IMR-90 (cell line): Measurements from ENCODE around the gene GARIN5A. TPM values are rescaled to one million over a fixed set of nuclear protein-coding genes. Genes with fewer than 3 reads are reported as not detected.

Source experiments
- ATAC-seq: fragments of 200-7000 bp; cut with Tn5 transposase; 2 replicates; pipeline ENCODE4 v1.9.1; 2020; ENCODE audit warnings: low read depth, mild to moderate bottlenecking, moderate library complexity
- BruUV-seq: library from RNA; stranded (reverse); fragments of 400-500 nt; replicated peaks from 2 replicates; lab custom pipeline; 2021; lab: Mats Ljungman, UMichigan
- CTCF ChIA-PET: fragments of 300-600 bp; formaldehyde crosslinking; extraction: SDS; loops from one replicate; lab custom pipeline; 2021; ENCODE audit warnings: antibody characterized with exemption; lab: Yijun Ruan, JAX
- POLR2A ChIA-PET: fragments of 300-600 bp; sonication (Branson Sonifier 250); formaldehyde crosslinking; loops from one replicate; lab custom pipeline; 2022; ENCODE audit warnings: antibody characterized with exemption; ENCODE audit not compliant: unreplicated experiment; lab: Charles Lee
- DNase-seq: peaks from one replicate; pipeline ENCODE4 v3.0.0; 2013
- H2AFZ ChIP-seq: replicated peaks from 2 replicates; pipeline ENCODE3; 2013; ENCODE audit warnings: low read length, mild to moderate bottlenecking; ENCODE audit not compliant: poor library complexity
- H2AK5ac ChIP-seq: 2 replicates; pipeline ENCODE4 v1.6.1; 2013; ENCODE audit warnings: low read depth, low read length, inconsistent platforms
- H2AK9ac ChIP-seq: replicated peaks from 2 replicates; pipeline ENCODE3; 2013; ENCODE audit warnings: mild to moderate bottlenecking, low read depth, low read length, moderate library complexity; ENCODE audit not compliant: poor library complexity
- H2BK120ac ChIP-seq: 2 replicates; pipeline ENCODE4 v1.6.1; 2013; ENCODE audit warnings: low read depth, low read length, inconsistent platforms
- H2BK15ac ChIP-seq: 3 replicates; pipeline ENCODE4 v1.6.1; 2013; ENCODE audit warnings: low read depth, low read length, inconsistent platforms
- H2BK20ac ChIP-seq: 2 replicates; pipeline ENCODE4 v1.6.1; 2013; ENCODE audit warnings: low read depth, mild to moderate bottlenecking, inconsistent platforms, low read length, moderate library complexity
- H2BK5ac ChIP-seq: 2 replicates; pipeline ENCODE4 v1.6.1; 2013; ENCODE audit warnings: mild to moderate bottlenecking, low read depth, low read length, inconsistent platforms; ENCODE audit not compliant: poor library complexity, severe bottlenecking
- H3K14ac ChIP-seq: replicated peaks from 2 replicates; pipeline ENCODE4 v1.6.1; 2013; ENCODE audit warnings: low read depth, low read length, inconsistent platforms
- H3K18ac ChIP-seq: 2 replicates; pipeline ENCODE4 v1.6.1; 2013; ENCODE audit warnings: low read depth, low read length, control low read depth
- H3K23ac ChIP-seq: 2 replicates; pipeline ENCODE4 v1.6.1; 2013; ENCODE audit warnings: low read depth, low read length, inconsistent platforms
- H3K27ac ChIP-seq: 2 replicates; pipeline ENCODE4 v1.5.1; 2013; ENCODE audit warnings: mild to moderate bottlenecking, control low read depth, low read length; ENCODE audit not compliant: insufficient read depth
- H3K27me3 ChIP-seq: 2 replicates; pipeline ENCODE4 v1.6.1; 2013; ENCODE audit warnings: low read length; ENCODE audit not compliant: control insufficient read depth, insufficient read depth
- H3K36me3 ChIP-seq: 2 replicates; pipeline ENCODE4 v1.6.1; 2013; ENCODE audit warnings: low read length, mixed read lengths; ENCODE audit not compliant: control insufficient read depth, insufficient read depth
- H3K4ac ChIP-seq: 2 replicates; pipeline ENCODE4 v1.6.1; 2013; ENCODE audit warnings: low read depth, low read length, inconsistent platforms
- H3K4me1 ChIP-seq: 2 replicates; pipeline ENCODE4 v1.6.1; 2013; ENCODE audit warnings: low read length, mixed read lengths; ENCODE audit not compliant: control insufficient read depth, insufficient read depth
- H3K4me2 ChIP-seq: 2 replicates; pipeline ENCODE4 v1.6.1; 2013; ENCODE audit warnings: low read depth, mild to moderate bottlenecking, control low read depth, low read length, moderate library complexity
- H3K4me3 ChIP-seq: 2 replicates; pipeline ENCODE4 v1.5.1; 2013; ENCODE audit warnings: low read depth, mild to moderate bottlenecking, control low read depth, low read length, moderate library complexity; ENCODE audit not compliant: insufficient read depth
- H3K56ac ChIP-seq: 2 replicates; pipeline ENCODE4 v1.6.1; 2013; ENCODE audit warnings: low read length, inconsistent platforms; ENCODE audit not compliant: insufficient read depth; ENCODE audit errors: extremely low read depth
- H3K79me1 ChIP-seq, 2 experiments: 2 replicates each; pipeline ENCODE4 v1.6.1; 2013; ENCODE audit warnings: low read length in 2 of 2, inconsistent platforms in 1 of 2, low read depth in 1 of 2
- H3K9ac ChIP-seq: 2 replicates; pipeline ENCODE4 v1.6.1; 2013; ENCODE audit warnings: low read depth, low read length, control low read depth
- H3K9me1 ChIP-seq: 2 replicates; pipeline ENCODE4 v1.6.1; 2013; ENCODE audit warnings: low read length, inconsistent platforms; ENCODE audit not compliant: insufficient read depth
- H3K9me3 ChIP-seq: 2 replicates; pipeline ENCODE4 v1.6.1; 2013; ENCODE audit warnings: low read length; ENCODE audit not compliant: control insufficient read depth, insufficient read depth
- H4K20me1 ChIP-seq: 2 replicates; pipeline ENCODE4 v1.6.1; 2013; ENCODE audit warnings: low read length, inconsistent platforms; ENCODE audit not compliant: insufficient read depth
- H4K5ac ChIP-seq: 2 replicates; pipeline ENCODE4 v1.6.1; 2013; ENCODE audit warnings: mild to moderate bottlenecking, low read depth, low read length, control low read depth
- H4K8ac ChIP-seq, 2 experiments: 2 replicates each; pipeline ENCODE4 v1.6.1; 2013; ENCODE audit warnings: low read depth in 2 of 2, low read length in 2 of 2, control low read depth in 1 of 2, inconsistent platforms in 1 of 2
- H4K91ac ChIP-seq: 2 replicates; pipeline ENCODE4 v1.6.1; 2013; ENCODE audit warnings: low read depth, low read length, inconsistent platforms; ENCODE audit not compliant: insufficient read depth
- CHD1 ChIP-seq: IDR thresholded peaks from 2 replicates; pipeline ENCODE4 v1.6.1; 2012; ENCODE audit warnings: low read depth, low read length, improper control_type of control experiment
- FOS ChIP-seq: fragments of 150-350 bp; IDR thresholded peaks from 2 replicates; pipeline ENCODE4 v1.6.1; 2016; ENCODE audit warnings: low read depth, low read length
- MAFK ChIP-seq: IDR thresholded peaks from 2 replicates; pipeline ENCODE4 v1.6.1; 2012; ENCODE audit warnings: low read depth, low read length, improper control_type of control experiment
- MAZ ChIP-seq: IDR thresholded peaks from 2 replicates; pipeline ENCODE4 v1.6.1; 2012; ENCODE audit warnings: low read depth, mild to moderate bottlenecking, low read length, improper control_type of control experiment, moderate library complexity, borderline replicate concordance
- MXI1 ChIP-seq: IDR thresholded peaks from 2 replicates; pipeline ENCODE4 v1.6.1; 2012; ENCODE audit warnings: low read depth, mild to moderate bottlenecking, low read length, moderate library complexity, borderline replicate concordance
- WGBS, 2 experiments: methylation state at CpG; one replicate each; pipeline versions ENCODE4 v1.1.5 to v1.1.7; 2013; ENCODE audit warnings: missing lambda C conversion rate in 2 of 2; ENCODE audit not compliant: insufficient read length in 1 of 2; ENCODE audit errors: extremely low coverage in 2 of 2; 5-methylcytosine and 5-hydroxymethylcytosine counted together
- dilution Hi-C: fragments of 300-500 bp; cut with HindIII; formaldehyde crosslinking; loops from one replicate; pipeline ENCODE4 v1.14.3; 2018; ENCODE audit warnings: low sequenced_read_pairs; ENCODE audit not compliant: unreplicated experiment
- in situ Hi-C: fragments of 300-500 bp; cut with MboI; formaldehyde crosslinking; loops from 3 replicates; pipeline ENCODE4 v1.14.3; 2019; ENCODE audit warnings: low sequenced_read_pairs, inconsistent platforms, mixed read lengths
- intact Hi-C: fragments of 100-400 bp; cut with micrococcal nuclease; formaldehyde crosslinking; loops from 2 replicates; pipeline ENCODE4 v1.10.0; 2022
- polyA plus RNA-seq, 3 experiments: library from polyadenylated mRNA; depleted of rRNA; stranded (reverse); fragments of >200 nt; gene quantifications; 2 replicates each; pipeline ENCODE4 v1.2.3, GENCODE V29; 2012; ENCODE audit warnings: low replicate concordance in 1 of 3
- total RNA-seq: library from RNA; depleted of rRNA; stranded (reverse); fragments of >200 nt; gene quantifications from 2 replicates; pipeline ENCODE4 v1.2.3, GENCODE V29; 2012
- TF ChIP-seq, protein P1 (sequence below): conservative IDR thresholded peaks from 2 replicates; pipeline ENCODE4 v1.5.1; 2012; ENCODE audit warnings: mild to moderate bottlenecking, low read depth, low read length, improper control_type of control experiment
- TF ChIP-seq, protein P2 (sequence below): fragments of 150-350 bp; IDR thresholded peaks from 2 replicates; pipeline ENCODE4 v1.6.1; 2016; ENCODE audit warnings: low read depth, mild to moderate bottlenecking, low read length, moderate library complexity, borderline replicate concordance
- TF ChIP-seq, protein P3 (sequence below): fragments of 150-350 bp; IDR thresholded peaks from 2 replicates; pipeline ENCODE4 v1.6.1; 2017; ENCODE audit warnings: mild to moderate bottlenecking, antibody characterized with exemption, low read length, low read depth

GARIN5A gene
- total and polyA plus RNA-seq, 2 of the 4 experiments (the other 2 are of a cell fraction): 0.53 TPM; not detected in 1

DNA sequence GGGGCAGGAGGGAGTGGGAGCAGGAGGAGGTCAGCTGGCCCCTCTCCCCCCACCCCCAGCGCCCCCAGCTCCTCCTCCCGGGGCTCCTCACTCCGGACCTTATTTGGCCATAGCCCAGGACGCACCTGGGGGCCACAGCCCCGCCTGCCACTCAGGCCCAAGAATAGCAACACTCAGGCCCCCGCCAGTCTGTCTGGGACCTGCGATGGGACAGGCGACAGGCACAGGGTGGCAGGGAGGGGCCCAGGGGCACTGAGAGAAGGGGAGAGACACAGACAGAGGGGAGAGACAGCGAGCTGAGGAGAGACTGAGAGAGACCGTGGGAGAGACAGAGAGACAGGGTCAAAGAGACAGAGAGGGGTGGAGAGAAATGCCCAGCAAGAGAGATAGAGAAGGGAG lies 24.1 kb upstream of the GARIN5A start:
- H2AFZ ChIP-seq: no peak overlapping the region
- H3K4me1 ChIP-seq: no peaks in the 10 kb centered on the region
- no peak overlapping the region for H3K9ac ChIP-seq
- intact Hi-C loops: no loop called here
- no peak overlapping the region for H2BK5ac ChIP-seq
- no peaks in the 10 kb centered on the region for H3K9me3 ChIP-seq
- in situ Hi-C loops: no loop called here
- no peak overlapping the region for H2AK5ac ChIP-seq
- dilution Hi-C loops: no loop called here
- POLR2A ChIA-PET: no interaction called here
- H3K23ac ChIP-seq: no peak overlapping the region
- WGBS, 2 experiments: 54% methylated on average over 5 of the region's 10 CpGs; no CpG with 5 or more reads in 1 of the 2 experiments
- no peak overlapping the region for H3K18ac ChIP-seq
- no peak overlapping the region for H2BK15ac ChIP-seq
- H3K27ac ChIP-seq: no peak overlapping the region
- H4K5ac ChIP-seq: no peak overlapping the region
- TF ChIP-seq MAZ: no peak
- TF ChIP-seq, protein P1, sequence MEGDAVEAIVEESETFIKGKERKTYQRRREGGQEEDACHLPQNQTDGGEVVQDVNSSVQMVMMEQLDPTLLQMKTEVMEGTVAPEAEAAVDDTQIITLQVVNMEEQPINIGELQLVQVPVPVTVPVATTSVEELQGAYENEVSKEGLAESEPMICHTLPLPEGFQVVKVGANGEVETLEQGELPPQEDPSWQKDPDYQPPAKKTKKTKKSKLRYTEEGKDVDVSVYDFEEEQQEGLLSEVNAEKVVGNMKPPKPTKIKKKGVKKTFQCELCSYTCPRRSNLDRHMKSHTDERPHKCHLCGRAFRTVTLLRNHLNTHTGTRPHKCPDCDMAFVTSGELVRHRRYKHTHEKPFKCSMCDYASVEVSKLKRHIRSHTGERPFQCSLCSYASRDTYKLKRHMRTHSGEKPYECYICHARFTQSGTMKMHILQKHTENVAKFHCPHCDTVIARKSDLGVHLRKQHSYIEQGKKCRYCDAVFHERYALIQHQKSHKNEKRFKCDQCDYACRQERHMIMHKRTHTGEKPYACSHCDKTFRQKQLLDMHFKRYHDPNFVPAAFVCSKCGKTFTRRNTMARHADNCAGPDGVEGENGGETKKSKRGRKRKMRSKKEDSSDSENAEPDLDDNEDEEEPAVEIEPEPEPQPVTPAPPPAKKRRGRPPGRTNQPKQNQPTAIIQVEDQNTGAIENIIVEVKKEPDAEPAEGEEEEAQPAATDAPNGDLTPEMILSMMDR: no peak
- TF ChIP-seq, protein P2, sequence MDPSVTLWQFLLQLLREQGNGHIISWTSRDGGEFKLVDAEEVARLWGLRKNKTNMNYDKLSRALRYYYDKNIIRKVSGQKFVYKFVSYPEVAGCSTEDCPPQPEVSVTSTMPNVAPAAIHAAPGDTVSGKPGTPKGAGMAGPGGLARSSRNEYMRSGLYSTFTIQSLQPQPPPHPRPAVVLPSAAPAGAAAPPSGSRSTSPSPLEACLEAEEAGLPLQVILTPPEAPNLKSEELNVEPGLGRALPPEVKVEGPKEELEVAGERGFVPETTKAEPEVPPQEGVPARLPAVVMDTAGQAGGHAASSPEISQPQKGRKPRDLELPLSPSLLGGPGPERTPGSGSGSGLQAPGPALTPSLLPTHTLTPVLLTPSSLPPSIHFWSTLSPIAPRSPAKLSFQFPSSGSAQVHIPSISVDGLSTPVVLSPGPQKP: no peak
- no peak for TF ChIP-seq MAFK
- TF ChIP-seq CHD1: no peak
- no peak for TF ChIP-seq MXI1
- TF ChIP-seq, protein P3, sequence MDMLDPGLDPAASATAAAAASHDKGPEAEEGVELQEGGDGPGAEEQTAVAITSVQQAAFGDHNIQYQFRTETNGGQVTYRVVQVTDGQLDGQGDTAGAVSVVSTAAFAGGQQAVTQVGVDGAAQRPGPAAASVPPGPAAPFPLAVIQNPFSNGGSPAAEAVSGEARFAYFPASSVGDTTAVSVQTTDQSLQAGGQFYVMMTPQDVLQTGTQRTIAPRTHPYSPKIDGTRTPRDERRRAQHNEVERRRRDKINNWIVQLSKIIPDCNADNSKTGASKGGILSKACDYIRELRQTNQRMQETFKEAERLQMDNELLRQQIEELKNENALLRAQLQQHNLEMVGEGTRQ: no peak
- no peak for TF ChIP-seq FOS
- H3K4me2 ChIP-seq: no peak overlapping the region
- H4K91ac ChIP-seq: no peak overlapping the region
- H3K14ac ChIP-seq: no peak overlapping the region
- H2AK9ac ChIP-seq: no peak overlapping the region
- no peaks in the 10 kb centered on the region for H3K79me1 ChIP-seq
- H3K56ac ChIP-seq: no peak overlapping the region
- H3K27me3 ChIP-seq: peaks cover 23% of the 10 kb centered on the region; the same call in 1 of the 2 replicates
- no peaks in the 10 kb centered on the region for H4K20me1 ChIP-seq
- no peak overlapping the region for H3K4me3 ChIP-seq
- DNase-seq (no peak), ATAC-seq (no peak)
- no peak overlapping the region for H2BK20ac ChIP-seq
- no peak overlapping the region for H4K8ac ChIP-seq
- H3K9me1 ChIP-seq: no peaks in the 10 kb centered on the region
- BruUV-seq: no TSS peak
- CTCF ChIA-PET: no interaction called here
- 0 out of 2 replicates have a peak, but pooled peaks cover 2% of the 10 kb centered on the region for H3K36me3 ChIP-seq
- H2BK120ac ChIP-seq: no peak overlapping the region
- no peak overlapping the region for H3K4ac ChIP-seq
